Astrocyte (in vitro differentiated cells and primary cell): ENCODE results near the gene CHSY1. TPM values are rescaled to one million over a fixed set of nuclear protein-coding genes. Genes with fewer than 3 reads are reported as not detected.

Experiments
- DNase-seq: peaks from one replicate; pipeline ENCODE4 v3.0.0-alpha.2; 2010; ENCODE audit warnings: low read depth
- FAIRE-seq: peaks from 2 replicates; lab custom pipeline; 2011; peaks lifted over from hg19 to GRCh38; lab: Jason Lieb, UNC
- H2AFZ ChIP-seq: 2 replicates; pipeline ENCODE4 v1.6.0; 2012; ENCODE audit warnings: low read depth, low read length, inconsistent platforms
- H3K27ac ChIP-seq: 2 replicates; pipeline ENCODE4 v1.5.1; 2011; ENCODE audit warnings: low read depth, low read length, inconsistent platforms
- H3K27me3 ChIP-seq: 2 replicates; pipeline ENCODE4 v1.6.0; 2011; ENCODE audit warnings: low read length, inconsistent platforms; ENCODE audit not compliant: insufficient read depth
- H3K36me3 ChIP-seq: 2 replicates; pipeline ENCODE4 v1.5.1; 2011; ENCODE audit warnings: low read length, inconsistent platforms; ENCODE audit not compliant: insufficient read depth
- H3K4me1 ChIP-seq: 2 replicates; pipeline ENCODE4 v1.5.1; 2011; ENCODE audit warnings: low read length, inconsistent platforms; ENCODE audit not compliant: insufficient read depth
- H3K4me2 ChIP-seq: 2 replicates; pipeline ENCODE4 v1.6.0; 2012; ENCODE audit warnings: low read length, inconsistent platforms
- H3K4me3 ChIP-seq: 2 replicates; pipeline ENCODE4 v1.5.1; 2011; ENCODE audit warnings: low read depth, mild to moderate bottlenecking, low read length, inconsistent platforms; ENCODE audit not compliant: insufficient read depth
- H3K79me2 ChIP-seq: 2 replicates; pipeline ENCODE4 v1.6.0; 2012; ENCODE audit warnings: mild to moderate bottlenecking, low read length, inconsistent platforms; ENCODE audit not compliant: insufficient read depth
- H3K9ac ChIP-seq: 2 replicates; pipeline ENCODE4 v1.6.0; 2012; ENCODE audit warnings: mild to moderate bottlenecking, low read length, inconsistent platforms
- H3K9me3 ChIP-seq: 2 replicates; pipeline ENCODE4 v1.5.1; 2012; ENCODE audit warnings: low read depth, mild to moderate bottlenecking, low read length, inconsistent platforms; ENCODE audit not compliant: insufficient read depth
- H4K20me1 ChIP-seq: 2 replicates; pipeline ENCODE4 v1.6.0; 2012; ENCODE audit warnings: low read length, inconsistent platforms; ENCODE audit not compliant: insufficient read depth
- H3K27ac Mint-ChIP-seq: one replicate; pipeline ENCODE4 v1.8.0; 2021; ENCODE audit warnings: mild to moderate bottlenecking, mixed read lengths; ENCODE audit not compliant: unreplicated experiment
- H3K27me3 Mint-ChIP-seq: one replicate; pipeline ENCODE4 v1.8.0; 2021; ENCODE audit warnings: low read depth, mixed read lengths; ENCODE audit not compliant: unreplicated experiment
- H3K36me3 Mint-ChIP-seq: one replicate; pipeline ENCODE4 v1.8.0; 2021; ENCODE audit warnings: low read depth, mixed read lengths; ENCODE audit not compliant: unreplicated experiment
- H3K4me1 Mint-ChIP-seq: one replicate; pipeline ENCODE4 v1.8.0; 2021; ENCODE audit warnings: low read depth, mixed read lengths; ENCODE audit not compliant: unreplicated experiment
- H3K4me3 Mint-ChIP-seq: one replicate; pipeline ENCODE4 v1.8.0; 2021; ENCODE audit warnings: mild to moderate bottlenecking, moderate library complexity, mixed read lengths; ENCODE audit not compliant: unreplicated experiment
- H3K9me3 Mint-ChIP-seq: one replicate; pipeline ENCODE4 v1.8.0; 2021; ENCODE audit warnings: mild to moderate bottlenecking, mixed read lengths; ENCODE audit not compliant: unreplicated experiment
- EZH2 ChIP-seq: IDR thresholded peaks from 2 replicates; pipeline ENCODE4 v1.6.1; 2012; ENCODE audit warnings: mild to moderate bottlenecking, low read length, inconsistent platforms; ENCODE audit not compliant: insufficient read depth
- total RNA-seq: library from RNA; stranded (reverse); gene quantifications from 2 replicates; pipeline ENCODE4 v1.2.1, GENCODE V29; 2021
- TF ChIP-seq, protein P1 (sequence below): IDR thresholded peaks from 2 replicates; pipeline ENCODE4 v1.5.1; 2011; ENCODE audit warnings: low read depth, mild to moderate bottlenecking, inconsistent platforms, low read length, moderate library complexity; ENCODE audit not compliant: insufficient read depth

The CHSY1 gene
- total RNA-seq, 1 donor from 2014 or later = 42.2 TPM

DNA sequence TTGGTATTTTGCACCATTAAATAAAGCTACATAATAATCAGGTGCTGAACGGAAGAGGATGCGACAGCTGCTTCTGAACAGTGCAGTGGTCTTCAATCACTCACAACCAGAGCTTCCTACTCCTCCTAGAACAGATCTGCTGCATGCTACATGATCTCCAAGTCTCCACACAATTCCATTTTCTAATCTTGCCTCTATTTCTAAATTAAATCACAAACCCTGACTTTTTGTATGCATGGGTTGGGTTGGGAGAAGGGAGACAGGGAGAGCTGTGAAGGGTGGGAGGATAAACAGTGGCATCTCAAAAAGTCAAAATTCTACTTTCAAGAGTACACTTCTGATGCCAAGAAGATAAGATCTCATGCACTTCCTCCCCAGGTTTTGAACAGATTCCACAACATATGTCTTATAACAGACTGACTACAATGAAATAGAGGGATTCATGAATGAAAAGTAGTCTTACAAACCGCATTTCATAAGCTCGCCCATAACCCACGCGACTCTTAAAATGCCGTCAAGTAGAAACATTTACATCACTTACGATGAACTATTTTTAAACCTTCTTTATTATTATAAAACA, 57.2 kb downstream of the CHSY1 start:
- no peak overlapping the region for H3K9ac ChIP-seq
- TF ChIP-seq EZH2 = no peak
- TF ChIP-seq, protein P1, sequence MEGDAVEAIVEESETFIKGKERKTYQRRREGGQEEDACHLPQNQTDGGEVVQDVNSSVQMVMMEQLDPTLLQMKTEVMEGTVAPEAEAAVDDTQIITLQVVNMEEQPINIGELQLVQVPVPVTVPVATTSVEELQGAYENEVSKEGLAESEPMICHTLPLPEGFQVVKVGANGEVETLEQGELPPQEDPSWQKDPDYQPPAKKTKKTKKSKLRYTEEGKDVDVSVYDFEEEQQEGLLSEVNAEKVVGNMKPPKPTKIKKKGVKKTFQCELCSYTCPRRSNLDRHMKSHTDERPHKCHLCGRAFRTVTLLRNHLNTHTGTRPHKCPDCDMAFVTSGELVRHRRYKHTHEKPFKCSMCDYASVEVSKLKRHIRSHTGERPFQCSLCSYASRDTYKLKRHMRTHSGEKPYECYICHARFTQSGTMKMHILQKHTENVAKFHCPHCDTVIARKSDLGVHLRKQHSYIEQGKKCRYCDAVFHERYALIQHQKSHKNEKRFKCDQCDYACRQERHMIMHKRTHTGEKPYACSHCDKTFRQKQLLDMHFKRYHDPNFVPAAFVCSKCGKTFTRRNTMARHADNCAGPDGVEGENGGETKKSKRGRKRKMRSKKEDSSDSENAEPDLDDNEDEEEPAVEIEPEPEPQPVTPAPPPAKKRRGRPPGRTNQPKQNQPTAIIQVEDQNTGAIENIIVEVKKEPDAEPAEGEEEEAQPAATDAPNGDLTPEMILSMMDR = no peak
- Mint-ChIP-seq H3K27ac (no peak overlapping the region), H3K9me3 (no peaks in the 10 kb centered on the region), H3K4me3 (no peak overlapping the region), H3K4me1 (peaks cover 66% of the 10 kb centered on the region), H3K27me3 (no peaks in the 10 kb centered on the region), H3K36me3 (peaks cover 3% of the 10 kb centered on the region)
- H3K9me3 ChIP-seq = no peaks in the 10 kb centered on the region
- H3K27me3 ChIP-seq = no peaks in the 10 kb centered on the region
- H3K36me3 ChIP-seq = peaks cover 3% of the 10 kb centered on the region
- peaks cover 40% of the 10 kb centered on the region for H4K20me1 ChIP-seq
- peaks cover 36% of the 10 kb centered on the region for H3K4me1 ChIP-seq
- H3K4me3 ChIP-seq = no peak overlapping the region
- peaks cover 99% of the 10 kb centered on the region for H3K79me2 ChIP-seq
- H3K4me2 ChIP-seq = no peak overlapping the region
- no peak overlapping the region for H2AFZ ChIP-seq
- no peak overlapping the region for H3K27ac ChIP-seq
- DNase-seq (no peak), FAIRE-seq (no peak)

DNA sequence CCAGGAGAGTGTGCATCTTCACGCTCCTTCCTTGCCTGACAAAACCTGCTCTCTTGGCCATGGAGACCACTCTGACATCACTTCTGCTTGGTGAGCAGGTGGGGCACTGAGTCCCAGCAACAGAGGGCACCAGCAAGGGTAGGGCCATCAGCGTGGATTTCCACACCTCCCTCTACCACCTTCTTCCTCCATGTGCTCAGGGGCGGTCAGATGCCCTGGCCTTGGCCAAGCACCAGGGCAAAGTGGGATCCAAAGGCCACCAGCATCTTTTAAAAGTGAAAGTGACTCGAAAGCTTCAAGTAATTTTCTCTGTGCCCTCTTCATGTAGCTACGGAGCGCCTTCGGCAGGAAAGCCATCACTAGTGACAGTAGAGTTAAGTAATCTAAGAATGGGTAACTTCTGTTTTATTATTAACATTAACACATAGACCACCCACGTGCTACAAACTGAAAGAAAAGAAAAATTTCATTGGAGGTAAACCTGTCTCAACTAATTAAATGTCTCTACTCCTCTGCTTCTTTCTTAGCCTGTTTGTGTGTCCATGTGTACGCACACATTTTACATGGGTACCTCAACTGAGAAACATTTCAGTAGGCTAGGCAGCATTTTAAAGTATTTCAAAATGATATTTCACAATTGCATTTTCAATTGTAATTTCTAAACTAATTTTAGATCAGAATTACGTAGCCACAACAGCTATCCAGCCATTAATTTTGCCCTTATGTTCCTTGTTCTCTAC, 57.9 kb downstream of the CHSY1 start:
- Mint-ChIP-seq H3K27ac (no peak overlapping the region), H3K9me3 (no peaks in the 10 kb centered on the region), H3K4me3 (no peak overlapping the region), H3K4me1 (peaks cover 66% of the 10 kb centered on the region), H3K36me3 (peaks cover 3% of the 10 kb centered on the region), H3K27me3 (no peaks in the 10 kb centered on the region)
- Histone ChIP-seq H3K36me3 (peaks cover 3% of the 10 kb centered on the region), H3K4me2 (no peak overlapping the region), H4K20me1 (peaks cover 39% of the 10 kb centered on the region), H2AFZ (no peak overlapping the region), H3K27me3 (no peaks in the 10 kb centered on the region), H3K27ac (no peak overlapping the region), H3K79me2 (peaks cover 100% of the 10 kb centered on the region), H3K4me3 (no peak overlapping the region), H3K4me1 (peaks cover 36% of the 10 kb centered on the region), H3K9me3 (no peaks in the 10 kb centered on the region), H3K9ac (no peak overlapping the region)
- no peak for TF ChIP-seq EZH2
- TF ChIP-seq, protein P1 = no peak
- DNase-seq (no peak), FAIRE-seq (no peak)

DNA sequence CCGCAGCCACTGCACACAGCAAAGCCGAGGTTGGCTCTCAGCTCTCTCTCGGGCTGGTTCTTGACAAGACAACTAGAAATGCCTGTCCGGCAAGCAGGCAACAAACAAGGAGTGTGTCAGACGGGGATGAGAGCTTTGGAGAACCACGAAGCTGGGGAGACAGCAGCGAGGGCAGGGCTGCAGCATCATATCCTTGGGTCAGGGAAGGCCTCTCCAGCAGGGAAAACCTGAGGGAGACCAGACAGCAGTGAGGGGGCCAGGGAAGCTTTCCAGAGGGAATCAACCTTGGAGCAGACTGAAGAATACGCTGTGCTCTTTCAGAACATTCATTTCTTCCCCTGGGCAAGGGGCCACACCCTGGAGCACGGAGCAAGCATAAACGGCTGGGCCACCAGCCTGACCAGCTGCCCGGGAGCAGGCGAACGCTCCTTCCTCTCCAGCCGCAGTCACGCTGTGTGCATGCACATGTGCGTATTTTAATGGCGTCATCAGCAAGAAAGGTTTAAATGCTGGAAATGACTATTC, 58.7 kb downstream of the CHSY1 start:
- no peak overlapping the region for H3K27ac ChIP-seq
- no peaks in the 10 kb centered on the region for H3K9me3 Mint-ChIP-seq
- H3K4me1 ChIP-seq = peaks cover 36% of the 10 kb centered on the region
- FAIRE-seq (no peak), DNase-seq (no peak)
- no peak overlapping the region for H3K4me2 ChIP-seq
- no peak overlapping the region for H3K4me3 ChIP-seq
- peaks cover 3% of the 10 kb centered on the region for H3K36me3 Mint-ChIP-seq
- no peak overlapping the region for H3K9ac ChIP-seq
- peaks cover 3% of the 10 kb centered on the region for H3K36me3 ChIP-seq
- H3K9me3 ChIP-seq = no peaks in the 10 kb centered on the region
- TF ChIP-seq, protein P1 = no peak
- no peak for TF ChIP-seq EZH2
- H3K79me2 ChIP-seq = peaks cover 100% of the 10 kb centered on the region
- H3K27me3 Mint-ChIP-seq = no peaks in the 10 kb centered on the region
- H2AFZ ChIP-seq = no peak overlapping the region
- no peak overlapping the region for H3K4me3 Mint-ChIP-seq
- H4K20me1 ChIP-seq = peaks cover 34% of the 10 kb centered on the region
- H3K27ac Mint-ChIP-seq = no peak overlapping the region
- H3K27me3 ChIP-seq = no peaks in the 10 kb centered on the region
- H3K4me1 Mint-ChIP-seq = peaks cover 64% of the 10 kb centered on the region
